ENCODE measurements around the gene OIT3. TPM values are rescaled to one million over a fixed set of nuclear protein-coding genes. Genes with fewer than 3 reads are reported as not detected.

OIT3 gene
- polyA plus RNA-seq, 5 donors, result 0.58 to 1.5 (median 1.3) TPM

DNA sequence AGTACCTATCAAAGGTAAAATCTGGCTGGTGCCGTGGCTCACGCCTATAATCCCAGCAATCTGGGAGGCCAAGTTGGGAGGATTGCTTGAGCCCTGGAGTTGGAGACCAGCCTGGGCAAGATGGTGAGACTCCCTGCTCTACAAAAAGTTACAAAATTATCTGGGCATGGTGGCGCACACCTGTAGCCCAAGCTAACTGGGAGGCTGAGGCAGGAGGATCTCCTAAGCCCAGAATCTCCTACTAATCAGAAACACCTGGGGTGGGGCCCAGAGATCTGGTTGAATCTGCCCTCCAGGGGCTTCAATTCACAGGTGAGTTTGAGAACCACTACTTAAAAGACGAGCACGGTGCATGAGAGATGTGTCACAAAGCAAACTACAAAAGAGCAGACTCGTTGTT is 58.6 kb downstream of the OIT3 start:
- DNase-seq, result no peak

DNA sequence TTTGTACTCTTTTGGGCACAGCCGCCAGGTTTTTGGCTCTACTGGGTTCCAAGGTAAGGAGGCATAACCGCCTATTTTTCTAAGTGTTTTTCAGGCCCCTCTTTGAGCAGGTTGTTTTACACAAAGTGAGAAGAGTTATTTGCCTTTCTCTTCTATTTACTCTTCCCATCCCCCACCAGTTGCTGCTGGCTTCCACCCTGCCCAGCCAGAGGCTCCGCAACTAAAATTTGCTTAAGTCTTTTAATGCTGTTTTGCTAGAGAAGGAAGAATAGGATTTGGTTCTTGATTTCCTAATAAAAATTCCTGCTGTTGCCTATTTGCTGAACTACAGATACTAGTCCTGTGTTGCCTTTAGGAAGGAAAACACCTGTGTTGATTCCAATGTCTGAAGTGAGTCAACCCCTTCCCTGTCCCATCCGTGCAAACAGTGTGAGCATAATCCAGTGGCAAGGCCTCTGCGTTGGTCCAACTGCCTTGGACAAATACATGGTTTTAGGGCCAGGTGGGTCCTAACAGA is 59.2 kb downstream of the OIT3 start:
- no peak for DNase-seq

DNA sequence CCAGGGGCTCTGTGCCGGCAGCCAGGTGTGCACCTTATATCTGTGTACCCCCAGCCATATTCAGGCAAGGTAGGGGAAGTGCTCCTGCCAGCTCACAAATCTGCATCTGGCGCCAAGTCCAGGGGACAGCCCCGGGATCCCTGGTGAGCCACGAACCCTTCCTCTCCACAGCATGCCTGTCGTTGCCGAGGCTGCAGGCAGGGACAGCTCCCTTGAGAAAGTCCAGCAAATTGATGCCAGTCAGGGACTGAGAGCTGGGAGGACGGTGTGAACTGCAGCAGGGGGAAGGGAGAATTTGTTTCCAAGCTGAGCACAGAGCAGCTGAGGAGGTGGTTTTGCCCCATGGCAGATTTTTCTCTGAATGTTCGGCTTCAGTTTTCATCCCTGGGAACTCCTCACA is 60.1 kb downstream of the OIT3 start:
- no peak for DNase-seq

DNA sequence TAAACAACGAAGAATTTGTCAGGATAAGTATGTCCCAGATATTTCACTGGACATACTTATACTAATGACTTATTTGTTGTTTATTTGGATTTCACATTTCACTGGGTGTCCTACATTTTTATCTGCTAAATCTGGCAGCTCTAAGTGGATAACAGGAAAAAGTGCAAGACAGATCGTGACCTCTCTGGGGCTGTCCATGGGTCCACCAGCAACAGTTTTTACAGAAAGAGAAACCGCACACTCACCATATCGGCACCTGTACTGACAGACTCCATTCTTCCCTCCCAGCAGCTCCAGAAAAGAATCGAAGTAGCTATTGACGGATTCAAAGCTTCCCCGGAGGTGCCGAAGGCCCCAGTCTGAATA is 60.7 kb downstream of the OIT3 start:
- DNase-seq, result no peak

DNA sequence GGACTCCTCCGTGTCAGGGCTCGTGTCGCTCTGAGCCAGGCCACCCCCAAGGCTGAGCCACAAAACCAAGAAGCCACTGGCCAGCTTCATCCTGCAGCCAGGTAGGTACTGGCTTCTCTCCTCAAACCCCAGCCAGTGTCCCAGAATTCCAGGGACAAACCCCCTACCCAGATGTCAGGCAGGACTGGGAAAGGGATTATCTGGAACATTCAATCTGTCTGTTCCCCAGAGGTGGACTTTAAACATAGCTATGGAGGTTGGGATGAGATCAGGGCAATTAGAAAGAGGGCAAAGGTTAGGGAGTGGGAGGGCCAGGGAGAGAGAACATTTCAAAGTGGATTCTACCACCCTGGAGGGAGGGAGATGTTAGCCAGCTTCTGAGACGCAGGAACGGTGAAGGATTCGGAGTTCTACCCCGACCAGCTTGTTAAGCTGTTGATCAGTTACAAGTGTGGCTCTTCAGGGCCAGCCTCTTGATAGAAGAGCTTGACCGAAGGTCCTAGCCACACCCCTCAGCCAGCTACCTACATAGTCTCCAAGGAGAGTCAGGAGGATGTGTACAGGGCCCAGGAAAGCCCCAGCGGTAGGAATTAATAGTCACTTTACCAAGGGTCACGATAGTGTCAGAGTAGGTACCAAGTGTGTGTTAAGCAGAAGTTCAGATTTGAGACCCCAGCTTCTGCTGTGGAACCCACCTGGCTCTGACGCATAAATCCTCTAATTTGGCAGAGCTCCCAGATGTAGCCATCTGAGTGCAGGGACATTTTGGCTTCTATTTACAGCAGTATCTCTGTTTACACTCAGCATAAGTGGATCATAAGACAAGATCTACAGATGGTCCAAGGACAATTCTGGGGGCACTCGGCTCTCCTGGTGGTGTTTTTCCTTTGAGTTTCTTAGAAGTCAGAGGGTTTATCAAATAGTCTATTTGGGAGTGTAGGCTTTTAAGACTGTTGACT is 61.3 kb downstream of the OIT3 start, which contains the start of gene PLA2G12B:
Gene PLA2G12B (minus strand): TSS at position 211 of the 959 bp plus-strand sequence. CDS start 121 bp downstream, at position 90.
- DNase-seq, result no peak

DNA sequence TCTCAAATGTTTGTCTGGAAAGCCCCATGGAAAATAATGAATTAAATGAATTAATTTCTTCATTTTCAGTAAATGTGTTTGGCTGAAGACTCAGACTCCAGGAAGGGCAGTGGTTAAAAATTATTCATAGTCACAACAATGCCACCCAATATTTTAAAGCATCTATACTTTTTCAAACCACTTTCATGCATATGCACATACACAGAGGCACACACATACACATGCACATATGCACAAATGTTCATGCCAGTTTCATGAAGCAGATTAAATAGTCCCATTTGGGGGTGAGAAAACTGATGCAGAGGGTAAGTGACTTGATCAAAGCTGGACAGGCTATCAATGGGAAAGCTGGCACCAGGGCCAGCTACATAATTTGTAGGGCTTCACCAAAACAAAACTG is 62.5 kb downstream of the OIT3 start:
- no peak for DNase-seq

DNA sequence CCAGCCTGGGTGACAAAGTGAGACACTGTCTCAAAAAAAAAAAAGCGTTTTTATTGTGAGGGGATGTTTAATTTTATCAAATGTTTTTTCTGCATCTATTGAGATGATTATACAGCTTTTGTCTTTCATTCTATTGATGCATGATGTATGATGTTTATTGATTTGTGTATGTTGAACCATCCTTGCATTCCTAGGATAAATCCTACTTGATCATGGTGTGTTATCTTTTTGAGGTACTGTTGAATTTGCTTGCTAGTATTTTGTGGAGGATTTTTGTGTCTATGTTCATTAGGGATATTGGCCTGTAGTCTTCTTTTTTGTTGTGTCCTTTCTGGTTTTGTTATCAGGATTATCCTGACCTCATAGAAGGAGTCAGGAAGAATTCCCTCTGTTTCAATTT is 83.3 kb downstream of the OIT3 start:
- DNase-seq, result no peak

DNA sequence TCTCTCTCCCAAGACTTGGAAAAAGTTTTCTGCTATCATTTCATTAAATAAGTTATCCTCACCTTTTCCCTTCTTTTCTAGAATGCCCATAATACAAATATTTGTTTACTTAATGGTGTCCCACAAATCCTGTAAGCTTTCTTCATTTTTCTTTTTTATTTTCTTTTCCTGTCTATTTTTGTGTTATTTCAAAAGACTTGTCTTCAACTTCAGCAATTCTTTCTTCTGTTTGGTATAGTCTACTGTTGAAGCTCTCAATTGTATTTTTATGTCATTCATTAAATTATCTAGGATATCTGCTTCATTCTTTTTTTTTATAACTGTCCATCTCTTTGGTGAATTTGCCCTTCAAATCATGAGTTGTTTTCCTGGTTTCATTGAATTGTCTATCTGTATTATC is 86.2 kb downstream of the OIT3 start:
- DNase-seq, result no peak

DNA sequence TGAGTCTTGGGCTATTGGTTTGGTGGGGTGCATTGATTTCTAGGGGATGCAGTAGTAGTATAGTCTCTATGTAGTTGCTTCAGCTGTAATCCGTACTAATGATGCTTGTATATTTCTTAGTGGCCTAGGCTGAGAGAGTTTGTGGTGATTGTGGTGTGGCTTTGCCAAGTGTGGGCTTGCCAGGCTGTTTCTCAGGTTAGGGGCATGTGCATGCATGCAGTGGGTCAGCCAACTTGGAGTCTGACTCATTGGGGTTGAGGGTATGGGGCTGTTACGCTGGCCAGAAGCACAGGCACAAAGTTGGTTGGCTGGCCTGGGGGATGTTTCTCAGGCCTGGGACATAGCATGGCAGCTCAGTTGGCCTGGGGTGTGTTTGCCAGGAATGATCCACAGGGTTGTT is 86.8 kb downstream of the OIT3 start:
- DNase-seq, result no peak

DNA sequence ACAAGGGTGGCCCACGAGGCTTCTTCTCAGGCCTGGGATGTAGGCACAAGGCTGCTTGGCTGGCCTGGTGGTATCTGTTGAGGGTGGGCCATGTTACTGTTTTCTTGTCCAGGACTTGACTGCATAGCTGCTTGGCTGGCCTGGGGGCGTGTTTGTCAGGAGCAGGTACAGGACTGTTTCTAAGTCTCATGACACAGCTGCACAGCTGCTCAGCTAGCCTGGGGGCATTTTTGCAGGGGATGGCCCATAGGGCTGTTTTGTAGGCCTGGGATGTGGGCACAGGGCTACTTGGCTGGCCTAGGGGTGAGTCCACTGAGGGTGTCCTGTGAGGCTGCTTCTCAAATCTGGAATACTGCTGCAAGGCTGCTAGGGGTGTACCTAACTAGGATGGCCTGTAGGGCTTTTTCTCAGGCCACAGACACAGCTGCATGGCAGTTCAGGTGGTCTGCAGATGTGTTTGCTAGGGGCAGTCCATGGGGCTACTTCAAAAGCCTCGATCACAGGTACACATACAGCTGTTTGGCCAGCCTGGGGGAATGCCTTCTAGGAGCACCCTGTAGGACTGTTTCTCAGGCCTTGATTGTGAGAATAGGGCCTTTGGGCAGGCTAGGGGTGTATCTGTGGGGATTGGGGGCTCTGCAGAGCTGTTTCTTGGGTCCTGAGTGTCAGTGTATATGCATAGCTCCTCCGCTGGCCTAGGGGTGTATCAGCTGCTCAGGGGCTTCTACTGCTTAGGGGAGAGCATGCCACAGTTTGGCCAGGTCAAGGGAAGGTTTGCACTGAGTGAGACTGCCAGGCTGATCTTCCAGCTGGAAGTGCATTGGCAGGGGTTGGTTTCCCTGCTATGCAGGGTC is 87.7 kb downstream of the OIT3 start:
- DNase-seq, result no peak

DNA sequence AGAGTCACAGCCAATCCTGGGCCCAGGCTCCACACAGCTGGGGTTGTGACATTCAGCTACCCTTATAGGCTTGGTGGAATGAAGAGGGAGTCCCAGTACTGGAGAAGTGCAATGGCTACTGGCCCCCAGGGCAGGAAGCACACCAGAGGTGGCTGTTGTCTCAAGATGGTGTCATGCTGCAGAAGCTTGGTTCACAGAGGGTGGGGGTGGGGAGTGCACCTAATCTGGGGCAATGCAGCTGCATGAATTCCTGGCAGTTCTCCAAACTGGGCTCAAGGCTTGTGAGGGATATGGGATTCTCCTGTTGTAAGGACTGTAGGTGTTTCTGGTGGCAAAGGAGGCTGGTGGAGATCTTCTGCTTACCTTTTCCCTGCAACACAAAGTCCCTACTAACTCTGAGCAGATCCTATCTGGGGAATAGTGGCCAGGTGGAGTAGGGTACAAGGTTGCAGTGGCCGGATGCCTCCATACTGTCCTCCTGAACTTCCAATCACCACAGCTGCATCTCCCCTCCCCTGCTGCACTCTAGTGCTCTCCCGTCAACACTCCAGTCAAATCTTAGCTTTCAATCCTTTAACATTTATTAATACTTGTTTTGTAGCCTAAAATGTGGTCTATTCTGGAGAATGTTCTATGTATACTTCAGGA is 88.5 kb downstream of the OIT3 start:
- DNase-seq, result no peak

Other genes with a start within 250 kb of the OIT3 start
- 10 to 100 TPM; 30.6 to 50.6 (median 45.1) TPM for gene MCU, start 201.6 kb upstream of the OIT3 start, polyA plus RNA-seq (ENCODE audit: insufficient read depth in 1 of 5, insufficient read length in 5 of 5, low replicate concordance in 1 of 5)
- 1 to 10 TPM in 3 of 5 donors, under 1 TPM in 2; 0.42 to 1.9 (median 1.3) TPM for gene PLA2G12B, start 61.1 kb downstream of the OIT3 start, polyA plus RNA-seq (ENCODE audit: insufficient read depth in 1 of 5, insufficient read length in 5 of 5, low replicate concordance in 1 of 5)
- gene P4HA1, start 203.1 kb downstream of the OIT3 start, polyA plus RNA-seq (ENCODE audit: insufficient read depth in 1 of 5, insufficient read length in 5 of 5, low replicate concordance in 1 of 5), result 10 to 100 TPM; 51.4 to 84.2 (median 71.5) TPM
- gene NUDT13, start 216.7 kb downstream of the OIT3 start, polyA plus RNA-seq (ENCODE audit: insufficient read depth in 1 of 5, insufficient read length in 5 of 5, low replicate concordance in 1 of 5), result 1 to 10 TPM; 5.2 to 8.7 (median 6.9) TPM

Measured in right lung (tissue), 5 donors.